ENCODE results near the gene CERS1.

CERS1 gene

GRCh38 chr19:18860725-18861124 is 35.2 kb downstream of the CERS1 start:
- no peak overlapping the region for H3K4me3 ChIP-seq (ENCODE audit: control insufficient read depth, low read depth, low read length)
- no peak for TF ChIP-seq CTCF (conservative IDR thresholded peaks at IDR 0.05; ENCODE audit: control insufficient read depth, insufficient read depth, low read depth, low read length)
- no peak for DNase-seq (ENCODE audit: low read depth)

- DNase-seq (ENCODE audit: low read depth) = no peak
- no peak overlapping the region for H3K4me3 ChIP-seq (ENCODE audit: control insufficient read depth, low read depth, low read length)
- TF ChIP-seq CTCF (conservative IDR thresholded peaks at IDR 0.05; ENCODE audit: control insufficient read depth, insufficient read depth, low read depth, low read length) = no peak
Observed at GRCh38 chr19:18860302-18860700, 35.7 kb downstream of the CERS1 start.

- H3K4me3 ChIP-seq (ENCODE audit: control insufficient read depth, low read depth, low read length) = no peak overlapping the region
- TF ChIP-seq CTCF (conservative IDR thresholded peaks at IDR 0.05; ENCODE audit: control insufficient read depth, insufficient read depth, low read depth, low read length) = no peak
- no peak for DNase-seq (ENCODE audit: low read depth)
Observed at GRCh38 chr19:18859676-18860301, 36.2 kb downstream of the CERS1 start.

- DNase-seq (ENCODE audit: low read depth) = no peak
- no peak overlapping the region for H3K4me3 ChIP-seq (ENCODE audit: control insufficient read depth, low read depth, low read length)
- TF ChIP-seq CTCF (conservative IDR thresholded peaks at IDR 0.05; ENCODE audit: control insufficient read depth, insufficient read depth, low read depth, low read length) = no peak
Observed at GRCh38 chr19:18858906-18859646, 36.9 kb downstream of the CERS1 start.

- no peak overlapping the region for H3K4me3 ChIP-seq (ENCODE audit: control insufficient read depth, low read depth, low read length)
- TF ChIP-seq CTCF (conservative IDR thresholded peaks at IDR 0.05; ENCODE audit: control insufficient read depth, insufficient read depth, low read depth, low read length) = no peak
- DNase-seq (ENCODE audit: low read depth) = no peak
Observed at GRCh38 chr19:18857223-18857622, 38.7 kb downstream of the CERS1 start.

- DNase-seq (ENCODE audit: low read depth) = peak; percentile 71
- no peak overlapping the region for H3K4me3 ChIP-seq (ENCODE audit: control insufficient read depth, low read depth, low read length)
- peak; percentile 52 for TF ChIP-seq CTCF (conservative IDR thresholded peaks at IDR 0.05; ENCODE audit: control insufficient read depth, insufficient read depth, low read depth, low read length)
Observed at GRCh38 chr19:18856385-18857126, 39.4 kb downstream of the CERS1 start.

Measured in fibroblast of mammary gland (primary cell).